ENCODE data around the gene KCNF1.

GRCh38 chr2:10924441-10924840 lies 12.7 kb downstream of the KCNF1 start:
- TF ChIP-seq TAF1 (IDR thresholded peaks at IDR 0.05; ENCODE audit: borderline replicate concordance, low read depth, low read length) (no peak), POLR2A (IDR thresholded peaks at IDR 0.05; ENCODE audit: low read depth, low read length) (no peak)

All from GM12892 (cell line).